GM21723 (cell line): ENCODE measurements around the gene SLC39A12.

Source experiments
- ATAC-seq: cut with Tn5 transposase; IDR thresholded peaks from one replicate; pipeline ENCODE4 v1.9.1; 2021; ENCODE audit warnings: mild to moderate bottlenecking, moderate library complexity; ENCODE audit not compliant: unreplicated experiment

The SLC39A12 gene

DNA sequence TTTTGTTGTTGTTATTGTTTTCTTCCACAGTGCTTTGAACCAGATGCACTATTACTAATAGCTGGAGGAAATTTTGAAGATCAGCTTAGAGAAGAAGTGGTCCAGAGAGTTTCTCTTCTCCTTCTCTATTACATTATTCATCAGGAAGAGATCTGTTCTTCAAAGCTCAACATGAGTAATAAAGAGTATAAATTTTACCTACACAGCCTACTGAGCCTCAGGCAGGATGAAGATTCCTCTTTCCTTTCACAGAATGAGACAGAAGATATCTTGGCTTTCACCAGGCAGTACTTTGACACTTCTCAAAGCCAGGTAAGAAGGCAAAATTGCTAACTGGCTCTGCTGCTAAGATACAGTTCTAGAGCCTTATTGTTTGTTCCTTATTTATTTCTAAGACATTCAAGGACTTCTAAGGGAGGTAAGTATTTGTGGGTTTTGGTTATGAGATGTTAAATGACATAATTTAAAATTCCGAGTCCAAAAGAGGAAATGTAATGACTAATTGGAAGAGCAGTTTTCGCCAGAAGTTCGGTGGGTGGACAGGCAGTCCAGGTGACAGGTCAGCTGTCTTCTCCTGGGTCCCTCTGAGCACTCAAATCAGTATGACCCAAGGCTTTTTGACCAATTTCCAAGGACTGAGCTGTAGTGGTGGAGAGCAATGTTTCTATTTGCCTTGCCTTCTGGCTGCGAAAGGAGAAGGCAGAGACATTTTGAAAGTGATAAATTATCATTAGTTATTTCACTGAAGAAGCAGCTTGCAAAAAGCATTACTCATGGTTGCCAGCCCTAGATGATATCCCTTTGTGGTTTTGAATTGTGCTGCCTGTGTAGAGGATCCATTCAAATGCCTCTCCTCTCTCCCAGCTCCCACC is 10.1 kb downstream of the SLC39A12 start:
- ATAC-seq = no peak

- no peak for ATAC-seq
Observed at GRCh38 chr10:17963431-17963830, 11.7 kb downstream of the SLC39A12 start.

DNA sequence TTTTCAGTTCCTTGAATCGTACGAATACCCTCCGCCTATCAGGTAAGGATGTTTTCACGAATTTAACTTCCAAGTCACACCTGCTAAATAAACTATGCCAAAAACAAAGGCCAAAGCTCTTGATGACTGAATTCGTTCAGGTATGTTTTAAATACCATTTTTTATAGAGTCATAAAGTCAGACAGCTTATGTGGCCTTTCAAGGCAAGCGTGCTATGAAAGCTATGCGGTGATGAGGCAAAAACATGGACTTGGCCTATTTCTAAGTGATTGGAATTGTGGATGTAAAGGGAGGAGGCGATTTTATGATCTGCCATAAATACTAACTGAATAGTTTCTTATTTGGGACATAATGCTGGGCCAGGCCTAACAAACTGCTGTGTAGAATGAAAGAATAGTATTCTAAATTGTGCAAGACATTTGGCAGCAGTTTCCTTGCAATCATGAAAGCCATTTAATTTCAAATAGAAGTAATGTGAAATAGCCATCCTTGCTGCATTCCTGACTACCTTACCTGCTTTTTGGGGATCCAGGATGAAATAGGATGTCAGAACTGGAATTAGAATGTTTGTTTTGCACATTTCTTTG is 14.0 kb downstream of the SLC39A12 start:
- ATAC-seq = no peak

DNA sequence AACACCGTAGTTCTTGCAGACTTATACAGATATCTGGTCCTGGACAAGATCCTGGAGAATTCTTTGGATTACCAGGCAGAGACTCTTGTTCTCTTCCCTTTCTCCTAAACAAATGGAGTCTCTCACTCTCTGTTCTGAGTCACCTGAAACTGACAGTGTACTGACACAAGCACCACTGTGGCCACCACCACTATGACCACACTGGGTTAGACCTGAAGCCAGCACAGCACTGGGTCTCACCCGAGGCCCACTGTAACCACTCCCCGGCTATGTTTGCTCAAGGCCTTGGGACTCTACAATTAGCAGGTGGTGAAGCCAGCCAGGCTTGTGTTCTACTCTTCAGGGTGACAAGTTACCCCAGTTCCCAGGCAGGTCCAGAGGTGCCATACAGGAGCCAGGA is 22.8 kb downstream of the SLC39A12 start:
- ATAC-seq = no peak

DNA sequence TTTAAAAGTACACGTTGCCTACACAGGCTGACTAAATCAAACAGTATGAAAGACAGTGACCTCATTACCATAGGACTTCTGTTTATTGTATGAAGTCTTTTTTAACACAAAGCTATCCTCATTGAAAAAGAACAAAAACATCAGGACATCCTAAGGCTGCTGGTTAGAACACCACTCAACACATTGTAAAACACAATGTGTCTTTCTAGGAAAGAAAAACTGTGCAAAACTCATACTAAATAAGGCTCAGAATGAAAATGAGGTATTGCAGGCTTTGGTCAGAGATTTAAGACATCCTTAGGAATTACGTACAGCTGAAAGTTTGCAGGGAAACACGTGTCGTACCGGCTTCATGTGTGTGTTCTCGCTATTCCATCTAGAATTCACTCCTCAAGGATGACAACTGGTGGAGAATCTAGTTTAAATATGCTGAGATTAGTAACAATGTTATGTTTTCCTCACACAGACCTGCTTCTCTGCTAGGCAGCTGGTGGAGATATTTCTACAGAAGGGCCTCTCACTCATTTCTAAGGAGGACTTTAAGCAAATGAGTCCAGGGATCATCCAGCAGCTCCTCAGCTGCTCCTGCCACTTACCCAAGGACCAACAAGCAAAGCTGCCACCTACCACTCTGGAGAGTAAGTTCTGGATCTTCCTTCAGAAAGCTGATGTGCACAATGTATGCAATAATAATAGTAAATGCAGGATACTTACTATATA is 29.3 kb downstream of the SLC39A12 start:
- no peak for ATAC-seq

DNA sequence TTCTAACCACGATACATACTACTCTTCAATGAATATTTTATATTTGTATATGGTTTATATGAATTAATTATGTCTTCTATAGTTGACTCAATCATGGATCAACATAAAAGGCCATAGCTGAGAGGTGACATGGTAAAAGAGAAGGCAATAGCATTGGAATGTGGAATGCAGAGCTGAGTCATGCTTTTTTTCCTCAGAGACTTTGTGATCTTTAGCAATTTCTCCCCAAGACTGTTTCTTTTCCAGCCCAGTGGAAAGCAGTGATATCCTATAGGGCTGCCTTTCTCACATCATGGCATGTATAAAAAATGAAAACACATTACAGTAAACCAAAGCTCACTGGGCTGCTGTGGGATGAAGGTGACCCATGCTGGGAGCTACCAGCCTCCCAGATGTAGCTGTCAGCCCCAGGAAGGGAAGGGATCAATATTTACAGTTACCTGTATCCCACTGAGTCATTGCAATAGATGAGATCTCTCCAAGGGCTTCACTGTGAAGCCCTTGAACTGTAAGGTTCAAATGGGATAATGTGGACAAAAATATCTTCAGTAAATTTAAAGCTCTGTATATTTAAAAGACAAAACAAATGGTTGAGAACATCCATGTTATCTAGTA is 30.2 kb downstream of the SLC39A12 start:
- ATAC-seq = no peak

GRCh38 chr10:17984056-17984455 is 32.3 kb downstream of the SLC39A12 start:
- peak; percentile 88 for ATAC-seq

DNA sequence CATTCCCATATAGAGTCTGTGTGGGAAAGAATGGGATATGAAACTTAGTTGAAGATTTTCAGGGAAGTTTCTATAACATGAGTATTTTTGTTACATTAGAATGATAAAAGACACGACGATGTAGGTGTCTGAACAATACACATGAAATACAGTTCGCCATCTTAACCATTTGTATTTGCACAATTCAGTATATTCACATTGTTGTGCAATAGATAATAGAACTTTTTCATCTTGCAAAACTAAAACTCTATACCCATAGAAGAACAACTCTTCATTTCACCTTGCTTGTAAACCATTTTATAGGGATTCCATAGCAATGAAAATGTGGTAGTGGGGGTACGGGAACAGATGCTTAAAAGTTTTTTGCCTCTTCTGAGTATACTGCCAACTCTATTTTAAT is 32.8 kb downstream of the SLC39A12 start:
- ATAC-seq = no peak

DNA sequence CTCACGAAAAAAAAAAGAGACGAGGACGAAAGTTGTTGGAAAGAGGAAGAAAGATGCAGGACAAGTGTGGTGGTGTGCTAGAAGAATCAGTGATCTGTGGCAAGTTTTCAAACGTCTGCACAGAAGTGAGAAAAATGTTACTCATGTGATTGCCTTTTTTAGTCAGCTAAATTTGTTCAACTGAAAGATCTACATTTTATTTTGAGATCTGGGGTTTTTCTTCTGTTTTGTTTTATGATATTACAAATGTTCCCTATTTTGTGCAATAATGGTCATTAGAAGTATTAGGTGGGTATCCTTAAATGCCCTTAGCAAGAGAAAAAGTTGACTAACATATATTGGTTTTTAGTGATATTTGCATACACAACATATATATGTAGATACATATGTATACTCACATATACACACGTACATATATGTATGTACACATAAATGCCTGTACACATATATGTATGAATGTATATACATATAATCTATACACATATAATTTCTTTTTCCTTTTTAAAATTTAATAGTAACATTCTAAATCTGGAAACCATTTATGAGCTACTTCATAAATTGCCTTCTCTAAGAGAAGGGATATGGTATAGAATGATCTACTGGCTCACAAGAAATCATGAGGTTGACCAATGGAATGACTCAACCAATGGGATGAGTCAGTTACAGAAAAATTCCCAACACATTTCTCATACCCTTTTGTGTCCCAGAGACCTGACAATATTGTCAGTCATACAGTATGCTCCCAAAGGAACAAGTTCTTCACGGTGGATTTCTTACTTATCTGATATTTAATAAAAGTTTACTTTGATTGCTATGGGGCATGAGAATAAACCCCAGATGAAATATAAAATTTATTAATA is 38.4 kb downstream of the SLC39A12 start:
- ATAC-seq = peak; percentile 94

DNA sequence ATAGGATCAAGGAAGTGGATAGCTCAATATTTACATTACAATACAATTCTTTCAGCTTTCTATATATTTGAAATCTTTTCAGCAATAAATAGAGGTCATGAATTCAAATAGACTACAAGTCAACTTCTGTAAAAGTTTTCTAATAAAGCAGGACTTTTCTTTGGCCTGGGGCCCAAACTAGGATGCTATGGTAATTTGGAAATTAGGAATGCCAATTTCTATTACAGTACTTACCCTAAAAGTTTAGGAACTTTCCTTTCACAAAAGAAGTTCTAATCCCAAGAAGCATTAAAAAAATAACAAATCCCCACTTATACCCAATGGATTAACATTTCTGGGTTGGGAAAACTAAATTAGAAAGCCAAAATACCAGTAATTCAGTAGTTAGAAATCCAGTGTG is 40.5 kb downstream of the SLC39A12 start:
- no peak for ATAC-seq

DNA sequence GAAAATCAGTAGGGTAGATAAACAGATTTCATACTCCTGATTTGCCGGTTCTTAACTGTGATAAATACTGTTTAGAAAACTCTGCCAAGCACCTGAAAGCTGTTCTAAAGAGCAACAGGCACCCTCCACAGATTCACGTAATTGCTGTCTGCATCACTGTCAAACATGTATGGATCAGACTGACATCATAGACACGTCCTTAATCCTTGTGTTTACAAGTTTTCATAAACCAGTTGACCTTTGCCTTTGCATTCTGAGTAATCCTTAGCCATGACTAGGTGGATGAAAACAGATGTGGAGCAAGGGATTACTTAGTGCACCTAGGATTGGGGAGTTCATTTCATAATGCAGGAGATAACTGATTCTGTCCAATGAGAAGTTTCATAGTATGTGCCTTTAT is 41.6 kb downstream of the SLC39A12 start:
- ATAC-seq = no peak

DNA sequence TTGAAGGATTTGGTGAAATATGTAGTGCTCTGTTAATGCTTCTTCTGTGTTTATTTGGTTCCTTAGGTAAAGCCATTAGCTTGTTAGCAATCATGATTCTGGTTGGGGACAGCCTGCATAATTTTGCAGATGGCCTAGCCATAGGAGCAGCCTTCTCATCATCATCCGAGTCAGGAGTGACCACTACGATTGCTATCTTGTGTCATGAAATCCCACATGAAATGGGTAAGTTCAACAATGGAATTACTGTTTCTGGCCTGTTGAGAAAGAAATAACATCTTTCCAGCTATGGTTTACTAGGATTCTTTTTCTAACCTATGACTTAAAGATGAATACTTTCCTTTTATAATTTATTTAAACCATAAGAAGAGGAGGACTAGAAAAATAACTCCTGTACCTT is 48.9 kb downstream of the SLC39A12 start:
- no peak for ATAC-seq

GRCh38 chr10:18005445-18005780 is 53.7 kb downstream of the SLC39A12 start:
- ATAC-seq = no peak

GRCh38 chr10:18005781-18006456 is 54.2 kb downstream of the SLC39A12 start:
- no peak for ATAC-seq

DNA sequence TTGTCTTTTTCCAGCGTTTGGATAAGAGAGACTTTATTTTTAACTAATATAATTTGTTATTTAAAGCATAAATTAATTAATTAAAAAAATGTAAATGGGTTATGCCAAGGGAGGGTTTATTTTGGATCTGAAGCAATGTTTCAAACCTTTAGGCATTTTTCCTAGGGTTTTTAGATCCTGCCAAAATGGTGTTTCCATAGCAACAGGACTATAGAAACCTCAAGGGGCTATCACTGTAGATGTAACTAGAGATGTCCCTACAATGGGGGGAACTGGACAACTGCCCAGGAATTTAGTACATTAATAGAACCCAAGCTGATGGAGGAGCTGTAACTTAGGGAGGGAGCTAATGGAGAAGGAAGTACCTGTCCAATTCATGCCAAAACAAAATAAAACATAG is 57.3 kb downstream of the SLC39A12 start:
- no peak for ATAC-seq

DNA sequence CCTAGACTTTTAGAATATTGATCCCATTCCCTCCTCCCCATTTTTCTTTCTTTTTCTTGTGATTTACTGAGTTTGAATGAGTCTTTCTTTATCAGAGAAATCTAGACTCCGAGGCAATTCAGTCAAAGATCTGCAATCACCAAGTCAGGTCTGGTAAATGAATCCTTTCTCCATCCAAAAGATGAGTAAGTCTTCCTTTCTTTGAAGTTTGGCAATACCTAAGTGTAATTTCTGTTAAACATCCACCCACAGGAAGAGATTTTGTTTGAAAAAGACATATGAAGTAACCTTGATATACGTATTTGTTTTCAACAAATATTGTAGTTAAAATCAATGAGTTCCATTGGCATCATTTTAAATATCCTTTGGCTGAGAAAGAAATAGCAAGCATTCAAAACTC is 58.3 kb downstream of the SLC39A12 start:
- ATAC-seq = no peak

DNA sequence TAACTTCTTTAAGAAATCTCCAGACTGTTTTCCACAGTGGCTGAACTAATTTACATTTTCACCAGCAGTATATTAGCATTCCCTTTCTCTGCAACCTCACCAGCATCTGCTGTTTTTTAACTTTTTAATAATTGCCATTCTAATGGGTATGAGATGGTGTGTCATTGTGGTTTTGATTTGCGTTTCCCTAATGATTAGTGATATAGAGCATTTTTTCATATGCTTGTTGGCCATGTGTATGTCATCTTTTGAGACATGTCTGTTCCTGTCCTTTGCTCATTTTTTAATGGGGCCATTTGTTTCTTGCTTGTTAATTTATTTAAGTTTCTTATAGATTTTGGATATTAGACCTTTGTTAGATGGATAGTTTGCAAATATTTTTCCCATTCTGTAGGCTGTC is 68.8 kb downstream of the SLC39A12 start:
- no peak for ATAC-seq

- no peak for ATAC-seq
Observed at GRCh38 chr10:18021725-18022480, 70.2 kb downstream of the SLC39A12 start.
